Upper lobe of right lung (tissue), 1 donor: Measurements from ENCODE around the gene PGAP1. TPM values are rescaled to one million over a fixed set of nuclear protein-coding genes. Genes with fewer than 3 reads are reported as not detected.

ENCODE experiments used
- ATAC-seq: fragments of 200-7000 bp; cut with Tn5 transposase; one replicate; pipeline ENCODE4 v1.9.1; 2020; ENCODE audit warnings: mild to moderate bottlenecking, moderate library complexity
- DNase-seq: peaks from one replicate; pipeline ENCODE4 v3.0.0-alpha.2; 2020
- H3K27ac ChIP-seq: fragments of 200-600 bp; one replicate; pipeline ENCODE4 v1.8.0; 2022
- H3K27me3 ChIP-seq: fragments of 200-600 bp; one replicate; pipeline ENCODE4 v1.8.0; 2022; ENCODE audit warnings: mild to moderate bottlenecking
- H3K36me3 ChIP-seq: fragments of 200-600 bp; one replicate; pipeline ENCODE4 v1.8.0; 2022
- H3K4me1 ChIP-seq: fragments of 200-600 bp; one replicate; pipeline ENCODE4 v1.8.0; 2022
- H3K4me3 ChIP-seq: fragments of 200-600 bp; one replicate; pipeline ENCODE4 v1.8.0; 2022; ENCODE audit warnings: mild to moderate bottlenecking
- H3K9me3 ChIP-seq: fragments of 200-600 bp; one replicate; pipeline ENCODE4 v1.8.0; 2022
- intact Hi-C: fragments of 100-400 bp; cut with DNase I; formaldehyde crosslinking; loops from one replicate; pipeline ENCODE4 v1.11.0; 2022
- total RNA-seq: library from RNA; stranded (reverse); fragmentation: NEBNext Ultra II Directional; extraction: Animal tissue kit (Norgen Biotek cat#: 25700); gene quantifications from one replicate; pipeline ENCODE4 v1.2.1, GENCODE V29; 2021
- TF ChIP-seq, protein P1 (sequence below): fragments of 200-600 bp; IDR thresholded peaks from one replicate; pipeline ENCODE4 v1.8.0; 2022; ENCODE audit warnings: antibody characterized with exemption
- donor health status: DM: no; HTN: yes; CAD: no; lungs with severe emphysema.

The PGAP1 gene
- total RNA-seq, 1 donor from 2014 or later: 15.2 TPM

DNA sequence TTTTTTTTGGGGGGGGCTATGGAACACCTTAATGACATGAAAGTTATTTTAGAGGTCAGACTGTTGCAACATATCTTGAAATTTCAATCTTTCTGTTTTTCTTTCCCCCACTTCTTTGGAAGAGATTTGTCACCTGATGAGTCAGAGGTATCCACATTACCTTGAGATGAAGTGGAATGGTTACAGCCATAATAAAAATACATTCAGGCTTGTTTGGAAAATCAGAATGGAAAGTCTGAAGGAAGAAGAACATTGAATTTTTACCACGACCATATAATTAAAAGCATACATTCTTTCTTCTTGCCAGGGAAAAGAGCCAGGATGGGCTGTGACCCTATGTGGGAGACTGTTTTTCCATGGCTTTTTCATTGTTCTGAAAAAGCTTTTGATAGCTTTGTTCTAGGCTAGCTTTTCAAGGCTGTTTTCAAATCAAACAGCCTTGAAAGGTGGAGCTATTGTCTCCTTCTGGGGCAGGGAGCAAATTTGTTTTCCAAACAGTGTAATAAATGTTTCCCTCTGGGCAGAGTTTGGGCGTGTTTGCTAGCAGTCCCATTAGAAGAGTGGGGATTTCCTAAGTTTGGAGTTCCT lies 124.7 kb downstream of the PGAP1 start:
- peaks cover 8% of the 10 kb centered on the region for H3K36me3 ChIP-seq
- peaks cover 15% of the 10 kb centered on the region for H3K4me1 ChIP-seq
- no peaks in the 10 kb centered on the region for H3K27me3 ChIP-seq
- ATAC-seq (no peak), DNase-seq (no peak)
- TF ChIP-seq, protein P1, sequence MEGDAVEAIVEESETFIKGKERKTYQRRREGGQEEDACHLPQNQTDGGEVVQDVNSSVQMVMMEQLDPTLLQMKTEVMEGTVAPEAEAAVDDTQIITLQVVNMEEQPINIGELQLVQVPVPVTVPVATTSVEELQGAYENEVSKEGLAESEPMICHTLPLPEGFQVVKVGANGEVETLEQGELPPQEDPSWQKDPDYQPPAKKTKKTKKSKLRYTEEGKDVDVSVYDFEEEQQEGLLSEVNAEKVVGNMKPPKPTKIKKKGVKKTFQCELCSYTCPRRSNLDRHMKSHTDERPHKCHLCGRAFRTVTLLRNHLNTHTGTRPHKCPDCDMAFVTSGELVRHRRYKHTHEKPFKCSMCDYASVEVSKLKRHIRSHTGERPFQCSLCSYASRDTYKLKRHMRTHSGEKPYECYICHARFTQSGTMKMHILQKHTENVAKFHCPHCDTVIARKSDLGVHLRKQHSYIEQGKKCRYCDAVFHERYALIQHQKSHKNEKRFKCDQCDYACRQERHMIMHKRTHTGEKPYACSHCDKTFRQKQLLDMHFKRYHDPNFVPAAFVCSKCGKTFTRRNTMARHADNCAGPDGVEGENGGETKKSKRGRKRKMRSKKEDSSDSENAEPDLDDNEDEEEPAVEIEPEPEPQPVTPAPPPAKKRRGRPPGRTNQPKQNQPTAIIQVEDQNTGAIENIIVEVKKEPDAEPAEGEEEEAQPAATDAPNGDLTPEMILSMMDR: no peak
- H3K4me3 ChIP-seq: no peak overlapping the region
- no peaks in the 10 kb centered on the region for H3K9me3 ChIP-seq
- H3K27ac ChIP-seq: no peak overlapping the region
- intact Hi-C loops: no loop called here

DNA sequence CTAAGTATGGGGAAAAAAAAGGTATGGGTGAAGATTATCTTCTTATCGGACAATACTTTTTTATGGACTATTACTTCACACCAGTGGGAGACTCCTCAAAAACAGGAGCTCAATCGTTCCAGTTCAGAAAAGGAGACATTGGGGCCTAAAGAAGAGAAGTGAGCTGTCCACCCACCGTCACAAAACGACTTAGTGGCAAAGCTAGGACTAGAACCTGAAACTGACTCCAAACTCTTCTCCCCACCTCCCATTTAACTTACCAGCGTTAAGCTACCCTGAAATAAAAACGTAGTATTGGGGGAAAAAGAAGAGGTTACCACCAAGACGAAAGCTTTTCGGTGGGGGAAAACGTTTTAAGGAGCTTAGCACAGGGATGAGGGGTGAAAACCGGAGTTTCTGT lies 127.5 kb downstream of the PGAP1 start:
- H3K4me3 ChIP-seq: peak overlapping the region; percentile 82
- peaks cover 35% of the 10 kb centered on the region for H3K36me3 ChIP-seq
- no peak for DNase-seq
- TF ChIP-seq, protein P1: no peak
- intact Hi-C loops: no loop called here
- H3K27me3 ChIP-seq: no peaks in the 10 kb centered on the region
- H3K27ac ChIP-seq: peak overlapping the region; percentile 85
- H3K9me3 ChIP-seq: no peaks in the 10 kb centered on the region
- ATAC-seq: no peak
- peaks cover 15% of the 10 kb centered on the region for H3K4me1 ChIP-seq

DNA sequence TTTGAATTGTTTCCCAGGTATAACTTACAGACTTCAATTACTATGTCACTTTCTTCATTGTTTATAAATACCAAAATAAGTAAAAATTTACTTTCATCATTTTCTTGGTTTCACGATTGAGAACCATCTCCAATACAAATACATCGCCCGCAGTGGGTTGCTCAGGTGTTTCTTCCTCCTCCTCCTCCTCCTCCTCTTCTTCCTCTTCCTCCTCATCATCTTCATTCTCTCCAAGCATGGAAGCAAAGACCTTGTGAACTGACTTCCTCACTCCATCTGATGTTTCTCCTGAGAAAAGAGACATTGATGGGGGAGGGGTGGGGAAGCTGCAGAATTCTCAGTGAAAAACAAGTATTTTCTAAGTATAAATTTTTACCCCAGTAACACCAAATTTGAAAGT lies 133.6 kb downstream of the PGAP1 start:
- intact Hi-C loops: no loop called here
- Histone ChIP-seq H3K4me1 (peaks cover 5% of the 10 kb centered on the region), H3K4me3 (no peak overlapping the region), H3K36me3 (peaks cover 89% of the 10 kb centered on the region), H3K27me3 (no peaks in the 10 kb centered on the region), H3K9me3 (no peaks in the 10 kb centered on the region), H3K27ac (no peak overlapping the region)
- TF ChIP-seq, protein P1: no peak
- DNase-seq (no peak), ATAC-seq (no peak)

DNA sequence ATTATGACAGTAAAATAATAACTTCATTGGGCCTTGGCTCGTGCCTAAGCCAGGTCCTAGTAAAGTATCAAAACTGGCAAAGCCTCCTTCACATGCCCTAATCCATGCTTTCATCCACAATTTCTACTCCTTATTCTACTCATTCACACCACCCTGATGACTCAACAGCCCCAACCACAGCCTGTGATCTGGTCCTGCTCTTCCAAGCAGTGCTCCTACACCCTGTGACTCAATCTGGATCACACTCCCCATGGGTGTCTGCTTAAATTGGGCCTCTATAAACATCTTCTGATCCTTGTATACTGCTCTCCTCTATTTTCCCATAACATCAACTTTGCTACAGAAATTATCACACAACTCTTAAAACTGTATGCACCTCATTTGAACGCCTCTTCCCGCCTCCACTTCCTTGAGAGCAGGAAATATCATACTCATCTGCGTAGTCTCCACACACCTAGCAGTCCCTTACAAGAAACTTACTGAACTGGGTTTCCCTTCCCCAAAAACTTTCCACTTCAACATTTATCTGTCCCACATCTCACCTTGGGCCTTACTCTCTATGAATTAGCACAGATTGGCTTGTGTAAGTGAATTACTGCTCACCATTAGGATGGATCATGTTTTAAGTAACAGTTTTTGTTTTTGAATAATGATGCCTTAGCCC lies 142.9 kb downstream of the PGAP1 start:
- ATAC-seq (no peak), DNase-seq (no peak)
- Histone ChIP-seq H3K4me1 (no peaks in the 10 kb centered on the region), H3K4me3 (no peak overlapping the region), H3K27me3 (no peaks in the 10 kb centered on the region), H3K9me3 (no peaks in the 10 kb centered on the region), H3K36me3 (peaks cover 81% of the 10 kb centered on the region), H3K27ac (no peak overlapping the region)
- TF ChIP-seq, protein P1: no peak
- intact Hi-C loops: no loop called here

Other genes starting within 250 kb of the PGAP1 start
- 30.7 TPM for gene GTF3C3, start 127.0 kb downstream of the PGAP1 start, total RNA-seq
- gene C2orf66, start 117.4 kb downstream of the PGAP1 start, total RNA-seq: 0.38 TPM